Measurements from ENCODE around the gene ZNF280C.

GRCh38 chrX:130174937-130175336 is 93.8 kb downstream of the ZNF280C start:
- TF ChIP-seq CTCF (IDR thresholded peaks at IDR 0.05) (no peak), POLR2A (IDR thresholded peaks at IDR 0.05) (no peak)

Data from body of pancreas (tissue), 4 donors.